ENCODE measurements around the gene B4GALNT2.

DNA sequence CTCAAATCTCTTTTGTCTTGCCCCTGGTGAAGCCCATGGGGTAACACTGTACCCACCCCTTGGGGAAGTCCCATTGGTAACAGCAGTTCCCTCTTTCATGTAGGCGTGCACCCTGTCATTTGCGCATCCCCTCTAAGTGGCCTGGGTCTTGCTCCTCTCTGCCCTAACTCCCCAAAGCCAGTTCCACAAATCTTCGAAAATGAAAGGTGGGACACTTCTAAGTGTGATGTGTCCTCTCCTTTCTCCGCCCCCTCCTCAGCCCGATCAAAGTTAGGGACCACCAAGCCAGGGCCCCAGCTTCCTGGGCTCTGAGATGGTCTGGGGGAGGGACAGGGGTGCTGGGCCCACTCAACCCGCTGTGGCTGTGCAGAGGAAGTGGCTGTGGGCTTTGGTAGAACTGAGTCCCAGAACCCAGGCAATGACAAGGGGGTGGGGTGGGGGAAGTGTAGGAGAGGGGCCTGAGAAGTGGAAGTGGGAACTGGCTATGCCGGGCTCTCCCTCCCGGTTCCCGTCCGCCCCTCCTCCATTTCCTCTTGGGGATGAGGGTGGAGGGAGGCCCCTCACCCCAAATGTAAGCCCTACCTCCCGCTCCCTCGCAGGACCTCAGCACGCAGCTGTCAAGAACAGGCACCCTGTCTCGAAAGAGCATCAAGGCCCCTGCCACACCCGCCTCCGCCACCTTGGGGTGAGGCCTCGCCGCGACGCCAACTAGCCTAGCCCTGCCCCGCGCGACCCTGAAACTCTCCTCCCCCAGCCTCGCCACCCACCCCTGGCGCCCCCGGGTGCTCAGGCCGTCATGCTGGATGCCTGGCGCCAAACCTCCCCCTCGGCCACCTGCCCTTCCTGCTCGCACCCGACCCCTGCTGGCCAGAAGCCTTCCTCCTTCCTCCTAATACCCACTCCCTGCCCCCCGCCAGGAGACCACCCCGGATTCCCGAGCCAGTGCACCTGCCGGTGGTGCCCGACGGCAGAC lies 86.7 kb downstream of the B4GALNT2 start:
- TF ChIP-seq, protein P1, sequence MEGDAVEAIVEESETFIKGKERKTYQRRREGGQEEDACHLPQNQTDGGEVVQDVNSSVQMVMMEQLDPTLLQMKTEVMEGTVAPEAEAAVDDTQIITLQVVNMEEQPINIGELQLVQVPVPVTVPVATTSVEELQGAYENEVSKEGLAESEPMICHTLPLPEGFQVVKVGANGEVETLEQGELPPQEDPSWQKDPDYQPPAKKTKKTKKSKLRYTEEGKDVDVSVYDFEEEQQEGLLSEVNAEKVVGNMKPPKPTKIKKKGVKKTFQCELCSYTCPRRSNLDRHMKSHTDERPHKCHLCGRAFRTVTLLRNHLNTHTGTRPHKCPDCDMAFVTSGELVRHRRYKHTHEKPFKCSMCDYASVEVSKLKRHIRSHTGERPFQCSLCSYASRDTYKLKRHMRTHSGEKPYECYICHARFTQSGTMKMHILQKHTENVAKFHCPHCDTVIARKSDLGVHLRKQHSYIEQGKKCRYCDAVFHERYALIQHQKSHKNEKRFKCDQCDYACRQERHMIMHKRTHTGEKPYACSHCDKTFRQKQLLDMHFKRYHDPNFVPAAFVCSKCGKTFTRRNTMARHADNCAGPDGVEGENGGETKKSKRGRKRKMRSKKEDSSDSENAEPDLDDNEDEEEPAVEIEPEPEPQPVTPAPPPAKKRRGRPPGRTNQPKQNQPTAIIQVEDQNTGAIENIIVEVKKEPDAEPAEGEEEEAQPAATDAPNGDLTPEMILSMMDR (IDR thresholded peaks at IDR 0.05; ENCODE audit: low read depth, low read length), result no peak
- no peak for TF ChIP-seq POLR2A (IDR thresholded peaks at IDR 0.05; ENCODE audit: extremely low read depth, insufficient read length)
